C4-2B (cell line): ENCODE results near the gene EPYC.

Source experiments
- ZFX ChIP-seq: fragments of 450-650 bp; IDR thresholded peaks from 2 replicates; pipeline ENCODE4 v1.6.1; 2017
- TF ChIP-seq, protein P1 (sequence below): fragments of 450-650 bp; conservative IDR thresholded peaks from 2 replicates; pipeline ENCODE4 v1.5.1; 2017; ENCODE audit warnings: mild to moderate bottlenecking

DNA sequence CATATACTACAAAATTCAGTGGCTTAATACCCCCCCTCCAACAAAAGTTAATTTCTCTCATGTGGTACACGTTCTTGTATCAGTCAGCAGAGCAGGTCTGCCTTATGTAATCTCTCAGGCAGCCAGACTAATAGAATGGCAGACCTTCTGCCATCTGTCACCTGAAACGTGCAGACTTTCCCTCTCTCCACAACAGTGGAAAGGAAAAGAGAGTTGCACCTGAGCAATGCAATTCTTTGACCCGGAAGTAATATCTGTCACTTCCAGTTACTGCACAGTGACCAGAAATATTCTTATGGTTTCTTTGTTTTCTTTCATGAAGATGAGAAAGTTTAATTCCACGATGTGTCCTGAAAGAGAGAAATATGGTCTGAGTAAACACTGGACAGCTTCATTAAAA is 38.6 kb upstream of the EPYC start:
- TF ChIP-seq, protein P1, sequence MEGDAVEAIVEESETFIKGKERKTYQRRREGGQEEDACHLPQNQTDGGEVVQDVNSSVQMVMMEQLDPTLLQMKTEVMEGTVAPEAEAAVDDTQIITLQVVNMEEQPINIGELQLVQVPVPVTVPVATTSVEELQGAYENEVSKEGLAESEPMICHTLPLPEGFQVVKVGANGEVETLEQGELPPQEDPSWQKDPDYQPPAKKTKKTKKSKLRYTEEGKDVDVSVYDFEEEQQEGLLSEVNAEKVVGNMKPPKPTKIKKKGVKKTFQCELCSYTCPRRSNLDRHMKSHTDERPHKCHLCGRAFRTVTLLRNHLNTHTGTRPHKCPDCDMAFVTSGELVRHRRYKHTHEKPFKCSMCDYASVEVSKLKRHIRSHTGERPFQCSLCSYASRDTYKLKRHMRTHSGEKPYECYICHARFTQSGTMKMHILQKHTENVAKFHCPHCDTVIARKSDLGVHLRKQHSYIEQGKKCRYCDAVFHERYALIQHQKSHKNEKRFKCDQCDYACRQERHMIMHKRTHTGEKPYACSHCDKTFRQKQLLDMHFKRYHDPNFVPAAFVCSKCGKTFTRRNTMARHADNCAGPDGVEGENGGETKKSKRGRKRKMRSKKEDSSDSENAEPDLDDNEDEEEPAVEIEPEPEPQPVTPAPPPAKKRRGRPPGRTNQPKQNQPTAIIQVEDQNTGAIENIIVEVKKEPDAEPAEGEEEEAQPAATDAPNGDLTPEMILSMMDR = no peak
- no peak for TF ChIP-seq ZFX
